ENCODE measurements around the gene MAP2K6. TPM values are rescaled to one million over a fixed set of nuclear protein-coding genes. Genes with fewer than 3 reads are reported as not detected.

MAP2K6 gene
- total and polyA plus RNA-seq, 10 of the 15 experiments (the other 5 are each of a cell fraction or from before 2014, with no cell fraction given), result 15.6 to 70.3 (median 22.9) TPM

DNA sequence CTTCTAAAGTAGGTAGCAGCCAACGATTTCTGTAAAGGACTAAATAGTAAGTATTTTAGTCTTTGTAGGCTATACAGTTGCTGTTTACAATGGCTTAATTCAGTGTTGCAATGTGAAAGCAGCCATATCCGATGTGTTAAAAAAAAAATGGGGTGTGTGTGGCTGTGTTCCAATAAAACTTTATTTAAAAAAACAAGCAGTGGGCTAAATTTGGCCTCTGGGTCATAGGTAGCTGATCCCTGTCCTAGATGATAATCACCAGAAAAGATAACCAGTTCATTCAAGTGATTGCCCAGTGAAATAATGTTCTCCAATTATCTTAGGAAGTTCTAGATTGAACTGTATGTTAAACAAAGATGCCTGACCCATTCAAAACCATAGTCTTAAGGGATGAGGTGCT lies 124.3 kb downstream of the MAP2K6 start:
- no TSS peak for BruUV-seq (replicated peaks)
- FAIRE-seq (no peak), DNase-seq (ENCODE audit: low read depth, low spot score) (no peak), ATAC-seq (no peak)
- in situ Hi-C loops (cut with MboI) (no loop called here), intact Hi-C loops (cut with micrococcal nuclease; ENCODE audit: unreplicated experiment) (no loop called here)
- no peaks in the 10 kb centered on the region for H4K20me1 ChIP-seq (ENCODE audit: control insufficient read depth, insufficient read depth)
- 98% methylated on average over 2 of the region's 2 CpGs for WGBS (ENCODE audit: insufficient coverage, insufficient replicate concordance, low lambda C conversion rate, missing lambda C conversion rate)
- H3K4me2 ChIP-seq (ENCODE audit: control insufficient read depth, insufficient read depth), result no peak overlapping the region
- H3K27ac ChIP-seq (ENCODE audit: control insufficient read depth, insufficient read depth), result no peak overlapping the region
- ChIA-PET CTCF (interaction anchor here (1.6 kb wide), 1 partner anchor 12 kb away, joined by 3 read pairs; no protein-coding TSS in a partner anchor), RAD21 (ENCODE audit: unreplicated experiment) (no interaction called here), SMC1A (ENCODE audit: uncharacterized antibody, unreplicated experiment) (interaction anchor here (0.7 kb wide), 1 partner anchor 14 kb away, joined by 3 read pairs; no protein-coding TSS in a partner anchor), POLR2A (no interaction called here)
- no peaks in the 10 kb centered on the region for H3K9me3 ChIP-seq (replicated peaks; ENCODE audit: control insufficient read depth, insufficient read depth, low read length)
- H3K36me3 ChIP-seq (ENCODE audit: control insufficient read depth in 2 of 2, insufficient read depth in 2 of 2, low read length in 1 of 2), result peaks cover 0 to 15% of the 10 kb centered on the region in 2 experiments; a peak in 3 of 4 replicates
- H3K4me3 ChIP-seq, result no peak overlapping the region
- no peak overlapping the region for H2AFZ ChIP-seq (ENCODE audit: control insufficient read depth, low read depth, low read length)
- no peaks in the 10 kb centered on the region for H3K4me1 ChIP-seq (ENCODE audit: control insufficient read depth, insufficient read depth, low read length)
- TF ChIP-seq NFIC (IDR thresholded peaks at IDR 0.05; ENCODE audit: low read depth, low read length), result no peak
- TF ChIP-seq, protein P1, sequence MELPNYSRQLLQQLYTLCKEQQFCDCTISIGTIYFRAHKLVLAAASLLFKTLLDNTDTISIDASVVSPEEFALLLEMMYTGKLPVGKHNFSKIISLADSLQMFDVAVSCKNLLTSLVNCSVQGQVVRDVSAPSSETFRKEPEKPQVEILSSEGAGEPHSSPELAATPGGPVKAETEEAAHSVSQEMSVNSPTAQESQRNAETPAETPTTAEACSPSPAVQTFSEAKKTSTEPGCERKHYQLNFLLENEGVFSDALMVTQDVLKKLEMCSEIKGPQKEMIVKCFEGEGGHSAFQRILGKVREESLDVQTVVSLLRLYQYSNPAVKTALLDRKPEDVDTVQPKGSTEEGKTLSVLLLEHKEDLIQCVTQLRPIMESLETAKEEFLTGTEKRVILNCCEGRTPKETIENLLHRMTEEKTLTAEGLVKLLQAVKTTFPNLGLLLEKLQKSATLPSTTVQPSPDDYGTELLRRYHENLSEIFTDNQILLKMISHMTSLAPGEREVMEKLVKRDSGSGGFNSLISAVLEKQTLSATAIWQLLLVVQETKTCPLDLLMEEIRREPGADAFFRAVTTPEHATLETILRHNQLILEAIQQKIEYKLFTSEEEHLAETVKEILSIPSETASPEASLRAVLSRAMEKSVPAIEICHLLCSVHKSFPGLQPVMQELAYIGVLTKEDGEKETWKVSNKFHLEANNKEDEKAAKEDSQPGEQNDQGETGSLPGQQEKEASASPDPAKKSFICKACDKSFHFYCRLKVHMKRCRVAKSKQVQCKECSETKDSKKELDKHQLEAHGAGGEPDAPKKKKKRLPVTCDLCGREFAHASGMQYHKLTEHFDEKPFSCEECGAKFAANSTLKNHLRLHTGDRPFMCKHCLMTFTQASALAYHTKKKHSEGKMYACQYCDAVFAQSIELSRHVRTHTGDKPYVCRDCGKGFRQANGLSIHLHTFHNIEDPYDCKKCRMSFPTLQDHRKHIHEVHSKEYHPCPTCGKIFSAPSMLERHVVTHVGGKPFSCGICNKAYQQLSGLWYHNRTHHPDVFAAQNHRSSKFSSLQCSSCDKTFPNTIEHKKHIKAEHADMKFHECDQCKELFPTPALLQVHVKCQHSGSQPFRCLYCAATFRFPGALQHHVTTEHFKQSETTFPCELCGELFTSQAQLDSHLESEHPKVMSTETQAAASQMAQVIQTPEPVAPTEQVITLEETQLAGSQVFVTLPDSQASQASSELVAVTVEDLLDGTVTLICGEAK (IDR thresholded peaks at IDR 0.05; ENCODE audit: borderline replicate concordance), result peak; percentile 73
- no peaks in the 10 kb centered on the region for H3K79me2 ChIP-seq (ENCODE audit: control insufficient read depth, insufficient read depth, low read length)
- no peak overlapping the region for H3K9ac ChIP-seq (ENCODE audit: control insufficient read depth, insufficient read depth, low read length)
- H3K27me3 ChIP-seq (replicated peaks in 1 of 2; ENCODE audit: control insufficient read depth in 2 of 2, insufficient read depth in 2 of 2, low read length in 1 of 2), result no peaks in the 10 kb centered on the region

DNA sequence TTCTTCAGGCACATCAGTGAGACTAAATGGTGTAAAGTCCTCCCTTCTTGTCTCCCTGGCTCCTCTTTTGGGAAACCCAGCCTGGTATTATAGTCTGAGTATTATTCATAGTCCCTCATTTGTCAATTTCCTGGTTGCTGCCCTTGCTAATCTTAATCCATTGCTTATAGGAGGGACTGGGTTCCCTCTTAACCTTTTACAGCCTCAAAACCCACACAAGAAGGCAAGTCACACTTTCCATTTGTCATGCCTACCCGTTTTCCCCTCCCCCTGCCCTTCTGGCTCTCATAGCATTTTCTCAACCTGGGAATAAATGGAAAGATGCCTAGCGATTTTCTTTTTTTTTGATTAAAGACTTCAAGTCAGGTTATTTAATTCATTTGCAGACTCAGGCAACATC lies 124.8 kb downstream of the MAP2K6 start:
- FAIRE-seq (no peak), ATAC-seq (no peak), DNase-seq (ENCODE audit: low read depth, low spot score) (no peak)
- 23% methylated on average over 2 of the region's 2 CpGs for WGBS (ENCODE audit: insufficient coverage, insufficient replicate concordance, low lambda C conversion rate, missing lambda C conversion rate)
- ChIA-PET CTCF (interaction anchor here (0.8 to 1.2 kb wide), 3 partner anchors 11 to 610 kb away, joined by 3 to 5 read pairs (median 4); no protein-coding TSS in a partner anchor), RAD21 (ENCODE audit: unreplicated experiment) (no interaction called here), SMC1A (ENCODE audit: uncharacterized antibody, unreplicated experiment) (interaction anchor here (0.7 to 0.8 kb wide), 2 partner anchors 9 to 15 kb away, joined by 3 read pairs; no protein-coding TSS in a partner anchor), POLR2A (no interaction called here)
- Histone ChIP-seq H3K27me3 (replicated peaks in 1 of 2; ENCODE audit: control insufficient read depth in 2 of 2, insufficient read depth in 2 of 2, low read length in 1 of 2) (no peaks in the 10 kb centered on the region), H3K79me2 (ENCODE audit: control insufficient read depth, insufficient read depth, low read length) (no peaks in the 10 kb centered on the region), H4K20me1 (ENCODE audit: control insufficient read depth, insufficient read depth) (no peaks in the 10 kb centered on the region), H3K9ac (ENCODE audit: control insufficient read depth, insufficient read depth, low read length) (no peak overlapping the region), H3K9me3 (replicated peaks; ENCODE audit: control insufficient read depth, insufficient read depth, low read length) (no peaks in the 10 kb centered on the region), H3K27ac (ENCODE audit: control insufficient read depth, insufficient read depth) (no peak overlapping the region), H2AFZ (ENCODE audit: control insufficient read depth, low read depth, low read length) (no peak overlapping the region), H3K4me1 (ENCODE audit: control insufficient read depth, insufficient read depth, low read length) (no peaks in the 10 kb centered on the region), H3K4me3 (no peak overlapping the region), H3K4me2 (ENCODE audit: control insufficient read depth, insufficient read depth) (no peak overlapping the region), H3K36me3 (ENCODE audit: control insufficient read depth in 2 of 2, insufficient read depth in 2 of 2, low read length in 1 of 2) (peaks cover 0 to 14% of the 10 kb centered on the region in 2 experiments; a peak in 2 of 4 replicates)
- BruUV-seq (replicated peaks), result no TSS peak
- in situ Hi-C loops (cut with MboI), result no loop called here
- intact Hi-C loops (cut with micrococcal nuclease; ENCODE audit: unreplicated experiment), result no loop called here
- TF ChIP-seq BHLHE40 (IDR thresholded peaks at IDR 0.05; ENCODE audit: borderline replicate concordance in 1 of 2, low read depth in 2 of 2, low read length in 1 of 2) (no peak), RAD51 (IDR thresholded peaks at IDR 0.05) (no peak), RUNX3 (IDR thresholded peaks at IDR 0.05; ENCODE audit: low read length) (no peak), CHD2 (IDR thresholded peaks at IDR 0.05; ENCODE audit: borderline replicate concordance, low read depth, low read length) (no peak)
- TF ChIP-seq, protein P2, sequence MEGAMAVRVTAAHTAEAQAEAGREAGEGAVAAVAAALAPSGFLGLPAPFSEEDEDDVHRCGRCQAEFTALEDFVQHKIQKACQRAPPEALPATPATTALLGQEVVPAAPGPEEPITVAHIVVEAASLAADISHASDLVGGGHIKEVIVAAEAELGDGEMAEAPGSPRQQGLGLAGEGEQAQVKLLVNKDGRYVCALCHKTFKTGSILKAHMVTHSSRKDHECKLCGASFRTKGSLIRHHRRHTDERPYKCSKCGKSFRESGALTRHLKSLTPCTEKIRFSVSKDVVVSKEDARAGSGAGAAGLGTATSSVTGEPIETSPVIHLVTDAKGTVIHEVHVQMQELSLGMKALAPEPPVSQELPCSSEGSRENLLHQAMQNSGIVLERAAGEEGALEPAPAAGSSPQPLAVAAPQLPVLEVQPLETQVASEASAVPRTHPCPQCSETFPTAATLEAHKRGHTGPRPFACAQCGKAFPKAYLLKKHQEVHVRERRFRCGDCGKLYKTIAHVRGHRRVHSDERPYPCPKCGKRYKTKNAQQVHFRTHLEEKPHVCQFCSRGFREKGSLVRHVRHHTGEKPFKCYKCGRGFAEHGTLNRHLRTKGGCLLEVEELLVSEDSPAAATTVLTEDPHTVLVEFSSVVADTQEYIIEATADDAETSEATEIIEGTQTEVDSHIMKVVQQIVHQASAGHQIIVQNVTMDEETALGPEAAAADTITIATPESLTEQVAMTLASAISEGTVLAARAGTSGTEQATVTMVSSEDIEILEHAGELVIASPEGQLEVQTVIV (IDR thresholded peaks at IDR 0.05; ENCODE audit: borderline replicate concordance, partially characterized antibody), result no peak
